ENCODE data around the gene SLC25A39. TPM values are rescaled to one million over a fixed set of nuclear protein-coding genes. Genes with fewer than 3 reads are reported as not detected.

SLC25A39 gene
- total RNA-seq, 1 donor from 2014 or later, result 93.1 TPM

DNA sequence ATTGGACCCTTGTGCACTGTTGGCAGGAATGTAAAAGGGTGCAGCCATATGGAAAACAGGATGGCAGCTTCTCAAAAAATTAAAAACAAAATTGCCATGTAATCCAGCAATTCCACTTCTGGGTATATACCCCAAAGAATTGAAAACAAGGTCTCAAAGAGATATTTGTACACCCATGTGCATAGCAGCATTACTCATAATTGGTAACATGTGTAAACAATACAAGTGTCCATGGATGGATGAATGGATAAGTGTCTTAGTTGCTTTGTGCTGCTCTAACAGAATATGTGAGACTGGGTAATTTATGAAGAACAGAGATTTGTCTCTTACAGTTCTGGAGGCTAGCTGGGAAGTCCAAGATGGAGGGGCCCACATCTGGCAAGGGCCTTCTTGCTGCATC lies 20.0 kb downstream of the SLC25A39 start:
- Histone ChIP-seq H3K27me3 (no peaks in the 10 kb centered on the region), H3K4me1 (peaks cover 21% of the 10 kb centered on the region), H3K36me3 (no peaks in the 10 kb centered on the region), H3K4me3 (no peak overlapping the region), H3K27ac (no peak overlapping the region), H3K9me3 (no peaks in the 10 kb centered on the region)
- no peak for DNase-seq (ENCODE audit: extremely low spot score in 2 of 2)
- TF ChIP-seq, protein P1, sequence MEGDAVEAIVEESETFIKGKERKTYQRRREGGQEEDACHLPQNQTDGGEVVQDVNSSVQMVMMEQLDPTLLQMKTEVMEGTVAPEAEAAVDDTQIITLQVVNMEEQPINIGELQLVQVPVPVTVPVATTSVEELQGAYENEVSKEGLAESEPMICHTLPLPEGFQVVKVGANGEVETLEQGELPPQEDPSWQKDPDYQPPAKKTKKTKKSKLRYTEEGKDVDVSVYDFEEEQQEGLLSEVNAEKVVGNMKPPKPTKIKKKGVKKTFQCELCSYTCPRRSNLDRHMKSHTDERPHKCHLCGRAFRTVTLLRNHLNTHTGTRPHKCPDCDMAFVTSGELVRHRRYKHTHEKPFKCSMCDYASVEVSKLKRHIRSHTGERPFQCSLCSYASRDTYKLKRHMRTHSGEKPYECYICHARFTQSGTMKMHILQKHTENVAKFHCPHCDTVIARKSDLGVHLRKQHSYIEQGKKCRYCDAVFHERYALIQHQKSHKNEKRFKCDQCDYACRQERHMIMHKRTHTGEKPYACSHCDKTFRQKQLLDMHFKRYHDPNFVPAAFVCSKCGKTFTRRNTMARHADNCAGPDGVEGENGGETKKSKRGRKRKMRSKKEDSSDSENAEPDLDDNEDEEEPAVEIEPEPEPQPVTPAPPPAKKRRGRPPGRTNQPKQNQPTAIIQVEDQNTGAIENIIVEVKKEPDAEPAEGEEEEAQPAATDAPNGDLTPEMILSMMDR (IDR thresholded peaks at IDR 0.05), result no peak
- TF ChIP-seq POLR2AphosphoS5 (IDR thresholded peaks at IDR 0.05; ENCODE audit: insufficient read depth in 1 of 2, low read depth in 1 of 2) (no peak), POLR2A (IDR thresholded peaks at IDR 0.05) (no peak)
- intact Hi-C loops (cut with DNase I), result no loop called here

DNA sequence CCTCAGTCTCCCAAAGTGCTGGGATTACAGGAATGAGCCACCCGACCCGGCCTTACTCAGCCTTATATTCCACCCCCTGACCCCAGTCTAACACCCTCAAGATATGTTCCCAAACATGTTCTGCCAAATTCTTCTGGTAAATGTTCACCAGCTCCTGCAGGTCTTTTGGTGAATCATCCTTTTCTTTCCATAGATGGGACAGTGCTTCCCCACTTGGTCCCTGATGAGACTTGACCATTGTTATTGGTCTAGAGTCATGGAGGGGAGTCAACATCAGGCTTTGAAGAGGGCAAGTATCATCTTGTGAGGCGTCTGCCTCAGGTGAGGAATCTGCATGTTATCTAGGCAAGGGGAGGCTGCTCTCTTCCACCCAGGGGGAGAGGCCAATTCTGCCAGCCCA lies 26.6 kb downstream of the SLC25A39 start:
- Histone ChIP-seq H3K4me1 (no peaks in the 10 kb centered on the region), H3K27me3 (no peaks in the 10 kb centered on the region), H3K4me3 (no peak overlapping the region), H3K27ac (no peak overlapping the region), H3K9me3 (no peaks in the 10 kb centered on the region), H3K36me3 (no peaks in the 10 kb centered on the region)
- intact Hi-C loops (cut with DNase I), result no loop called here
- DNase-seq (ENCODE audit: extremely low spot score in 2 of 2), result no peak
- TF ChIP-seq POLR2A (IDR thresholded peaks at IDR 0.05) (no peak), POLR2AphosphoS5 (IDR thresholded peaks at IDR 0.05; ENCODE audit: insufficient read depth in 1 of 2, low read depth in 1 of 2) (no peak)
- TF ChIP-seq, protein P1 (IDR thresholded peaks at IDR 0.05), result no peak

DNA sequence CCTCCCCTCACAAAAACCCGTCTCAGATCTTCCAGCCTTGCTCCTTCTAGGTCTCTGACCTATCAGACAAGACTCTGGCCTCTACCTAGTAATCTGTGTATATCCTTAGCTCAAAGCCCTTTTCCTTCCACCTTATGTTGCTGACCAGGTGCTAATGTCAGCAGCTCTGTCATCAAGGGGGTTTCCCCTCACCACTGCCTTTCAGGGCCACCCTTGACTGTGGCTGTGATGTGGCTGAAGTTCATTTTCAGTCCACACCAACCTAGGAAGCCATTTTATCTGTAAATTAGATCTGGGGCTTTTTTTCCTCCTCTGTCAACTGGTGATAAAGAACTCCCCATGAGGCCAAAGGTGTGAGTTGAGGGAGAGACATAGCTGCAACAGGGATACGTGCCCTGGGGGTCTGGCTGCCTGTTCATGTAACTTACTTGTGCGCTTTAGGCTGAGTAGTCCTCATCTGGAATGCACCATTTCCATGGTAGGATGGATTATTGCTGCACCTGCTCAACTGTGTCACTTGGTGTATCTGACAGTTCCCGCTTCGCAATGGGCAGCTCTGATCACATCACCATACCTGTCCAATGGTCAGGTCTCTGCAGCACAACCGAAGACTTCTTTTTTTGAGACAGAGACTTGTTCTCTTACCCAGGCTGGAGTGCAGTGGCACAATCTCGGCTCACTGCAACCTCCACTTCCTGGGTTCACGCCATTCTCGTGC lies 31.0 kb downstream of the SLC25A39 start:
- Histone ChIP-seq H3K4me1 (no peaks in the 10 kb centered on the region), H3K36me3 (no peaks in the 10 kb centered on the region), H3K9me3 (no peaks in the 10 kb centered on the region), H3K27me3 (no peaks in the 10 kb centered on the region), H3K4me3 (no peak overlapping the region), H3K27ac (no peak overlapping the region)
- no peak for TF ChIP-seq POLR2A (IDR thresholded peaks at IDR 0.05)
- TF ChIP-seq, protein P1 (IDR thresholded peaks at IDR 0.05), result no peak
- no peak for TF ChIP-seq POLR2AphosphoS5 (IDR thresholded peaks at IDR 0.05; ENCODE audit: insufficient read depth in 1 of 2, low read depth in 1 of 2)
- intact Hi-C loops (cut with DNase I), result no loop called here
- DNase-seq (ENCODE audit: extremely low spot score in 2 of 2), result no peak

DNA sequence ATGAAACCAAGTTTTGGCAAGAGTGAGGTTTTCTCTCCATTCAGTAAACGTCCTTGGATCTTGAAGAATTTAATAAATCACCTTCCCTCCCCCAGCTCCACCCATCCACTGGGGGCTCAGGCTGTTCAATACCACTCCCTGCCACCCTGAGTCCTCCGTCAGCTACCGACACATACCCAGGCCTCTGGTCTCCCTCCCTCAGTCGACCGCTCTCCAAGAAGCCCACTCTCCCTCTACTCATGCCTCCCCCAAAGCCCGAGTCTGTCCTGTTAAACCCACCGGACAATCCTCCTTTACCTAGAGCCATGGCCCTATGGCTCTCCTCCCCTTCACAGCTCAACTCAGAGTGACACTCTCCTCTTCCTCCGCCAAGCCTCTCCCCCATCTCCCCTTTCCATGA lies 37.0 kb downstream of the SLC25A39 start:
- H3K4me3 ChIP-seq, result no peak overlapping the region
- H3K36me3 ChIP-seq, result no peaks in the 10 kb centered on the region
- DNase-seq (ENCODE audit: extremely low spot score in 2 of 2), result no peak
- no peaks in the 10 kb centered on the region for H3K4me1 ChIP-seq
- intact Hi-C loops (cut with DNase I), result no loop called here
- TF ChIP-seq, protein P1 (IDR thresholded peaks at IDR 0.05), result no peak
- TF ChIP-seq POLR2A (IDR thresholded peaks at IDR 0.05) (no peak), POLR2AphosphoS5 (IDR thresholded peaks at IDR 0.05; ENCODE audit: insufficient read depth in 1 of 2, low read depth in 1 of 2) (no peak)
- no peak overlapping the region for H3K27ac ChIP-seq
- no peaks in the 10 kb centered on the region for H3K27me3 ChIP-seq
- H3K9me3 ChIP-seq, result no peaks in the 10 kb centered on the region

DNA sequence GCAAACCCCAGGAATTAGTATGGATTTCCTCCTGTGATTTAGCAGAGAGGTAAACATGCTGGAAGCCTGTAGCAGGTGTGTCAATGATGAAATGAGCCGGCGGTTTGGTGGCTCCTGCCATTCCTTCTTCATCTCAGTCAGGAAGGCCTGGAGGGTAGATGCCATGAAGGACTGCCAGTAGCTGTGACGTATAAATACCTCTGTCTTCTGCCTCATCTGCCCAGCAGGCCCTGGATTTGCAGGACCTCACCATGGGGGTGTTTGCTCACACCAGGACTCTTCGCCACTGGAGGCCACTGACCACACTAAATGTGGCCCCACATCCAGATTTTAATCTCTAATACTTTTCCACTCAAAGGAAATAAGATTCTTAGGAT lies 40.6 kb downstream of the SLC25A39 start:
- Histone ChIP-seq H3K4me1 (no peaks in the 10 kb centered on the region), H3K36me3 (no peaks in the 10 kb centered on the region), H3K4me3 (no peak overlapping the region), H3K27me3 (no peaks in the 10 kb centered on the region), H3K27ac (no peak overlapping the region), H3K9me3 (no peaks in the 10 kb centered on the region)
- intact Hi-C loops (cut with DNase I), result no loop called here
- TF ChIP-seq, protein P1 (IDR thresholded peaks at IDR 0.05), result no peak
- TF ChIP-seq POLR2AphosphoS5 (IDR thresholded peaks at IDR 0.05; ENCODE audit: insufficient read depth in 1 of 2, low read depth in 1 of 2), result no peak
- no peak for TF ChIP-seq POLR2A (IDR thresholded peaks at IDR 0.05)
- DNase-seq (ENCODE audit: extremely low spot score in 2 of 2), result no peak

Data from vagina (tissue), 2 donors.